Hematopoietic multipotent progenitor cell treated with erythropoietin and hydrocortisone succinate and interleukin-3 and kit ligand, for 6 days (in vitro differentiated cells): Measurements from ENCODE around the gene MIER3.
A peak's percentile ranks its signal among the peaks of the same experiment; 100 is the strongest.

Source experiments
- DNase-seq: peaks from one replicate; pipeline ENCODE4 v3.0.0-alpha.2; 2015

Gene MIER3

DNA sequence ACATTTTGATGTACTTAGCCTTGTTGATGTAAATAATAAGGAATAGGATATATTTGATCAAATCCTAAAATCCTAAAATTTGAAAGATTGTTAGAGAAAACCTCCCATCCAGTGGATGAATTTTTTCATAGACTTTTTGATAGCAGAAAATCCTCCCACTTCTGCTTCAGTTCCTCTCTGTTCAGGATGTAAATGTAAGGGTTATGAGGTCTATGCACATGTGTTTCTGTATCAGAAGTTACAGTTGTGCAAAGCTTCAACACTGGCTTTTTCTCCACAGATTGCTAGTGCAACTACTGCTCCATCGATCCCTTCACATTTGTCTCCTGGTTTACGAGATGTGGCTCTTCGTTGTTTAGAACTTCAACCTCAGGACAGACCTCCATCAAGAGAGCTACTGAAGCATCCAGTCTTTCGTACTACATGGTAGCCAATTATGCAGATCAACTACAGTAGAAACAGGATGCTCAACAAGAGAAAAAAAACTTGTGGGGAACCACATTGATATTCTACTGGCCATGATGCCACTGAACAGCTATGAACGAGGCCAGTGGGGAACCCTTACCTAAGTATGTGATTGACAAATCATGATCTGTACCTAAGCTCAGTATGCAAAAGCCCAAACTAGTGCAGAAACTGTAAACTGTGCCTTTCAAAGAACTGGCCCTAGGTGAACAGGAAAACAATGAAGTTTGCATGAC, 58.5 kb downstream of the MIER3 start:
- DNase-seq, result no peak

DNA sequence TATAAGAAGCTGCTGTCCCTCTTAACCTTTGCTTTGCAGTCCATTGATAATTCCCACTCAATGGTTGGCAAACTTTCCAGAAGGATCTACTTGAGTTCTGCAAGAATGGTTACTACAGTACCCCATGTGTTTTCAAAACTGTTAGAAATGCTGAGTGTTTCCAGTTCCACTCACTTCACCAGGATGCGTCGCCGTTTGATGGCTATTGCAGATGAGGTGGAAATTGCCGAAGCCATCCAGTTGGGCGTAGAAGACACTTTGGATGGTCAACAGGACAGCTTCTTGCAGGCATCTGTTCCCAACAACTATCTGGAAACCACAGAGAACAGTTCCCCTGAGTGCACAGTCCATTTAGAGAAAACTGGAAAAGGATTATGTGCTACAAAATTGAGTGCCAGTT, 70.4 kb downstream of the MIER3 start:
- DNase-seq, result no peak

DNA sequence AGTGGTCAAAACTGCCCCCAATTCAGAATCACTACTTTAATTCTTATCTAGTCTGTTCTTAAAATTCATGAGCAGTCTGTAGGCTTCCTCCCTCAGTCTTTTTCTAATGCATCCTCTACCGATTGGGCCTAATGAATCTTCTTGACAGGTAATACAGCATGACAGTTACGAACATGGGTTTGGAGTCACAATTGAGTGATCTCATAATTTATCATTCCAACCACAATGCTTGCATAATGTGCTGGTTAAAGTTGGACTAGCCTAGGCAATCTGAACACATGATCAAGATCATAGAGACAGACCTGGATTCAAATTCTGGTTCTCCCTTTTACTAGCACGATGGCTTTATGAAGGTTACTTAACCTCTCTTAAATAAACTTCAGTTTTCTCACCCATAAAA, 75.6 kb downstream of the MIER3 start:
- DNase-seq, result peak; percentile 48

DNA sequence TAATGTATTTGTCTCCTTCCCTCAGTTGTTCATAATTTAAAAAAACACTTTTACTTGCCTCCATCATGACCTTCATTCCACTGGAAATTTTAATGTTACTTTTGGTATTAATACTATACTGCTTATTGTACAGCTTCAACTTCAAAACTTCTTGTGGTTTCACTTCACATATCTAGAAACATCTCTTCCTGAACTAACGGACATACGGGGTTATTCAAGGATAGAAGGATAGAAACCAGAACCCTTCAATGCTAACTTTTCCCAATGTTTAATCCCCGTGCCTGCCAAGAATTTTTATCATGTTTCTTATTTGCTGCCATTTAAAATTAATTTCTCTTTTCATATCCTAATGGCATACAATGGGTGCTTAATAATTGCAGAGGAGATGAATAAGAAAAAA, 78.9 kb downstream of the MIER3 start:
- no peak for DNase-seq

DNA sequence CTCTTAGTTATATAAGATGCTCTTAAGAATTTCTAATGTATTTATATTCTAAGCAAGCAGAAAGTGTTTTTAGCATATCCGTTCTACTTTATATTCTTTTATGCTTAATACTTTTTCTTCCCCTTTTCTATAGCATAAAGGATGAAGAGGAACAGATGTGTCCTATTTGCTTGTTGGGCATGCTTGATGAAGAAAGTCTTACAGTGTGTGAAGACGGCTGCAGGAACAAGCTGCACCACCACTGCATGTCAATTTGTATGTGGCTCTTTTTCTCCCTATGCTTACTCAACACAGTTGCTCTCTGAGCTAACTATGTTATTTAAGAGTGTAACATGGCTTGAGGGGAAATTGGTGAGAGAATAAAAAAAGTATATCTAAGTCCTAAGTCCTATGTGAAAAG, 80.1 kb downstream of the MIER3 start:
- DNase-seq, result peak; percentile 22
